ENCODE results near the gene MYLK.
"Not testable (repeated sequence)": the region's sequence is repeated elsewhere in the genome, so short reads cannot be mapped to it uniquely, and the experiment has no call there.

MYLK gene

GRCh38 chr3:123720638-123721037 lies 163.5 kb downstream of the MYLK start:
- DNase-seq: no peak

GRCh38 chr3:123719862-123720453 lies 164.2 kb downstream of the MYLK start:
- DNase-seq: no peak

GRCh38 chr3:123719061-123719756 lies 164.9 kb downstream of the MYLK start:
- peak; percentile 49 for DNase-seq

- DNase-seq: no peak
These were observed 166.0 kb downstream of the MYLK start for GRCh38 chr3:123718108-123718507.

GRCh38 chr3:123717451-123717850 lies 166.7 kb downstream of the MYLK start:
- DNase-seq: not testable (repeated sequence)

- DNase-seq: no peak
These were observed 167.7 kb downstream of the MYLK start for GRCh38 chr3:123716411-123716810.

GRCh38 chr3:123713211-123713610 lies 170.9 kb downstream of the MYLK start:
- DNase-seq: no peak

GRCh38 chr3:123712077-123712860 lies 171.9 kb downstream of the MYLK start:
- DNase-seq: no peak

GRCh38 chr3:123711356-123711755 lies 172.8 kb downstream of the MYLK start:
- no peak for DNase-seq

GRCh38 chr3:123708531-123708930 lies 175.6 kb downstream of the MYLK start:
- no peak for DNase-seq

- DNase-seq: not testable (repeated sequence)
These were observed 176.5 kb downstream of the MYLK start for GRCh38 chr3:123707641-123708040.

GRCh38 chr3:123706871-123707270 lies 177.3 kb downstream of the MYLK start:
- DNase-seq: no peak

GRCh38 chr3:123705488-123706285 lies 178.4 kb downstream of the MYLK start:
- DNase-seq: no peak

GRCh38 chr3:123703663-123704062 lies 180.5 kb downstream of the MYLK start:
- not testable (repeated sequence) for DNase-seq

- DNase-seq: no peak
These were observed 181.4 kb downstream of the MYLK start for GRCh38 chr3:123702720-123703119.

GRCh38 chr3:123702057-123702456 lies 182.1 kb downstream of the MYLK start:
- peak; percentile 44 for DNase-seq

- no peak for DNase-seq
These were observed 183.1 kb downstream of the MYLK start for GRCh38 chr3:123700791-123701722.

- no peak for DNase-seq
These were observed 185.3 kb downstream of the MYLK start for GRCh38 chr3:123698813-123699212.

GRCh38 chr3:123696808-123697207 lies 187.3 kb downstream of the MYLK start:
- no peak for DNase-seq

GRCh38 chr3:123695731-123696640 lies 188.1 kb downstream of the MYLK start:
- peak; percentile 44 for DNase-seq

GRCh38 chr3:123695152-123695551 lies 189.0 kb downstream of the MYLK start:
- no peak for DNase-seq
